Neutrophil (primary cell): ENCODE measurements around the gene VPS41.

Source experiments
- H3K27ac ChIP-seq: fragments of 200-600 bp; sonication (generic); 2 replicates; pipeline ENCODE4 v1.5.1; 2016; ENCODE audit warnings: mild to moderate bottlenecking, moderate library complexity
- H3K27me3 ChIP-seq: fragments of 200-600 bp; sonication (generic); 2 replicates; pipeline ENCODE4 v1.6.0; 2016; ENCODE audit warnings: mild to moderate bottlenecking
- H3K36me3 ChIP-seq: fragments of 200-600 bp; sonication (generic); 2 replicates; pipeline ENCODE4 v1.5.1; 2017
- H3K4me1 ChIP-seq, 2 experiments: fragments of 200-600 bp in 1 of 2; sonication (generic) in 1 of 2; 1 replicate in 1 of 2; 2 replicates in 1 of 2; pipeline versions ENCODE4 v1.5.1 to v1.6.1; 2013 to 2016; ENCODE audit warnings: low read depth in 1 of 2, low read length in 1 of 2, mild to moderate bottlenecking in 1 of 2, moderate library complexity in 1 of 2; ENCODE audit not compliant: control insufficient read depth in 1 of 2, insufficient read depth in 1 of 2
- H3K4me3 ChIP-seq, 2 experiments: fragments of 200-600 bp in 1 of 2; sonication (generic) in 1 of 2; 1 replicate in 1 of 2; 2 replicates in 1 of 2; pipeline ENCODE4 v1.5.1; 2013 to 2016; ENCODE audit warnings: low read depth in 1 of 2, low read length in 1 of 2, mild to moderate bottlenecking in 1 of 2, moderate library complexity in 1 of 2
- H3K9me3 ChIP-seq: fragments of 200-600 bp; sonication (generic); 2 replicates; pipeline ENCODE4 v1.5.1; 2016
- TF ChIP-seq, protein P1 (sequence below): fragments of 200-600 bp; sonication (generic); IDR thresholded peaks from 2 replicates; pipeline ENCODE4 v1.5.1; 2016; ENCODE audit warnings: antibody characterized with exemption

The VPS41 gene

DNA sequence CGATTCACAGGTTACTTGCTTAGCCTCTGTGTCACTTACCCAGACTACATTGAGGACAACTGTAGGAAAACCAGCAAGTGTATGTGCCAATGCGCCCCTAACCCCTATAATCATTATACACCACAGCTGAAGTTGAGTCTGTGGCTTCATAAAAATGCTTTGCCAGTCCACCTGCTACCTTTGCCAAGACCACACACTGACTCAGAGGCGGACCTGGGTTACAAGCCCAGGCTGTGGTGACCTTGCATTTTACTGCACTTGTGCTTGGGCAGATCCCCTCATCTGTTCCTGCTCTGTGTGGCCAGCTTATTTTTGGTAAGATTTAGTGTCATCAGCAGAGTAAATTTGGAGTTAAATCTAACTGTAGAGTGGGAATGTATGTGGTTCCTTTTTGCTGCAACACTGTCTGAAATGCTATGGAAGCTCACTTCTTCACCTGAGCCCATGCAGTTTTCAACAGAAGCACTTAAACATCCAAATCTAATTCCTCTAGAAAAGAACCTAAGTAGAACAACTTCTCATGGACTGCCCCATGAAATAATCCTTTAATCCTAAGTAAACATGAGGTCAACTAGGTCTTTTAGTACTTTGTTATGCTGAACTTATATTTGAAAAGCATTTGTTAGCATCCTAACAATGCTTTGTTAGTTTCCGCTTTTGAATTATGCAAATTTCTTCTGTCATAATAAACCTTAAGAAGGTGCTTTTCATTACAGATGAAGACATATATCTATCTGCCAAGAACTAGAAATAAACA lies 181.6 kb downstream of the VPS41 start:
- TF ChIP-seq, protein P1, sequence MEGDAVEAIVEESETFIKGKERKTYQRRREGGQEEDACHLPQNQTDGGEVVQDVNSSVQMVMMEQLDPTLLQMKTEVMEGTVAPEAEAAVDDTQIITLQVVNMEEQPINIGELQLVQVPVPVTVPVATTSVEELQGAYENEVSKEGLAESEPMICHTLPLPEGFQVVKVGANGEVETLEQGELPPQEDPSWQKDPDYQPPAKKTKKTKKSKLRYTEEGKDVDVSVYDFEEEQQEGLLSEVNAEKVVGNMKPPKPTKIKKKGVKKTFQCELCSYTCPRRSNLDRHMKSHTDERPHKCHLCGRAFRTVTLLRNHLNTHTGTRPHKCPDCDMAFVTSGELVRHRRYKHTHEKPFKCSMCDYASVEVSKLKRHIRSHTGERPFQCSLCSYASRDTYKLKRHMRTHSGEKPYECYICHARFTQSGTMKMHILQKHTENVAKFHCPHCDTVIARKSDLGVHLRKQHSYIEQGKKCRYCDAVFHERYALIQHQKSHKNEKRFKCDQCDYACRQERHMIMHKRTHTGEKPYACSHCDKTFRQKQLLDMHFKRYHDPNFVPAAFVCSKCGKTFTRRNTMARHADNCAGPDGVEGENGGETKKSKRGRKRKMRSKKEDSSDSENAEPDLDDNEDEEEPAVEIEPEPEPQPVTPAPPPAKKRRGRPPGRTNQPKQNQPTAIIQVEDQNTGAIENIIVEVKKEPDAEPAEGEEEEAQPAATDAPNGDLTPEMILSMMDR = no peak
- no peak overlapping the region for H3K27ac ChIP-seq
- H3K9me3 ChIP-seq = no peaks in the 10 kb centered on the region
- H3K36me3 ChIP-seq = peaks cover 67% of the 10 kb centered on the region
- no peak overlapping the region for H3K4me3 ChIP-seq
- H3K4me1 ChIP-seq = no peaks in the 10 kb centered on the region
- H3K27me3 ChIP-seq = no peaks in the 10 kb centered on the region

DNA sequence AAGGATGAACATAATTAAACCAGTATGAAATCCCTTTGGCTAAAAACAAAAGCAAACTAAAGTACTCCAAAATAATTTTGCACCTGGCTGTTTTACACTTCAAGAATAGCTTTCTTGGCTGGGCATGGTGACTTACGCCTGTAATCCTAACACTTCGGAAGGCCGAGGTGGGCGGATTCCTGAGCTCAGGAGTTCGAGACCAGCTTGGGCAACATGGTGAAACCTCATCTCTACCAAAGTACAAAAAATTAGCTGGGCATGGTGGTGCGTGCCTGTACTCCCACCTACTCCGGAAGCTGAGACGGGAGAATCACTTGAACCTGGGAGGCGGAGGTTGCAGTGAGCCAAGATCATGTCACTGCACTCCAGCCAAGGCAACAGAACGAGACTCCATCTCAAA lies 185.7 kb downstream of the VPS41 start:
- Histone ChIP-seq H3K4me3 (no peak overlapping the region), H3K4me1 (peaks cover 0 to 6% of the 10 kb centered on the region in 2 experiments), H3K27ac (no peak overlapping the region), H3K36me3 (peaks cover 70% of the 10 kb centered on the region), H3K9me3 (no peaks in the 10 kb centered on the region), H3K27me3 (no peaks in the 10 kb centered on the region)
- TF ChIP-seq, protein P1 = no peak

DNA sequence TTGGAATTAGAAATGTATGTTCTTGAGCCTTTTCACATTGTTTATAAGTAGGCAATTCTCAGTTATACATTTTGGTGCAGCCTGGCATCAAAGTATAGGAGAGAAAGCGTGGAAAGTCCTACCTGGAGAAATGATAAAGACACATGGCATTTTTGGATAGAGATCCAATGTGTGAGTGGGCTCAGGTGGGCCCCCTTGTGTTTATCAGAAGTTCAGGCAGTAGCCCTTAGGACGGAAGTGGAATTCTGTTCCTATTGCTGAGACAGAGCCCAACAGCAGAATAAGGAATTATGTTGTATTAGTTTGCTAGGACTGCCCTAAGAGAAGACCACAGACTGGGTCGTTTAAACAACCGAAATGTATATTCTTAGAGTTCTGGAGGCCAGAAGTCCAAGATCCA lies 192.6 kb downstream of the VPS41 start:
- H3K4me3 ChIP-seq = no peak overlapping the region
- H3K27me3 ChIP-seq = peaks cover 16% of the 10 kb centered on the region
- no peak overlapping the region for H3K27ac ChIP-seq
- peaks cover 0 to 6% of the 10 kb centered on the region in 2 experiments for H3K4me1 ChIP-seq
- peaks cover 5% of the 10 kb centered on the region for H3K36me3 ChIP-seq
- TF ChIP-seq, protein P1 = no peak
- H3K9me3 ChIP-seq = no peaks in the 10 kb centered on the region

DNA sequence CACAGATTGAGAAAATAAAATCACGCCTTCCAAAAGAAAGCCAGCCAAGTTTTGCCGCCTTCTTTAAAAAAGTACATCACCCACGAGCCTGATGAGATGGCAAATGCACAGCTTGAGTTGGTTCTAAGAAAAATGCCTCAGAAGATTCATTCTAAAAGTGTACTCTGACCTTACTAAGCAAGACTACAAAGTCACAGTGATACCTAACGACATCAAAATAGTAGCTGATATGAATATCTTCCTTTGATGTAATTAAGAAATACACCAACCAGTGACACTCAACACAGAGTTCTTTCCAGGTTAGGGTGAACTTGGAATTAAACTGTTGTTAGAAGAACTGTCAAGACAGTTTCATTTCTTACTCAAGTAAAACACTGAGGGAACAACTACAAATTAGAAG lies 199.9 kb downstream of the VPS41 start:
- H3K27me3 ChIP-seq = peaks cover 30% of the 10 kb centered on the region
- no peaks in the 10 kb centered on the region for H3K36me3 ChIP-seq
- H3K27ac ChIP-seq = no peak overlapping the region
- no peaks in the 10 kb centered on the region for H3K4me1 ChIP-seq
- no peak overlapping the region for H3K4me3 ChIP-seq
- TF ChIP-seq, protein P1 = no peak
- no peaks in the 10 kb centered on the region for H3K9me3 ChIP-seq

DNA sequence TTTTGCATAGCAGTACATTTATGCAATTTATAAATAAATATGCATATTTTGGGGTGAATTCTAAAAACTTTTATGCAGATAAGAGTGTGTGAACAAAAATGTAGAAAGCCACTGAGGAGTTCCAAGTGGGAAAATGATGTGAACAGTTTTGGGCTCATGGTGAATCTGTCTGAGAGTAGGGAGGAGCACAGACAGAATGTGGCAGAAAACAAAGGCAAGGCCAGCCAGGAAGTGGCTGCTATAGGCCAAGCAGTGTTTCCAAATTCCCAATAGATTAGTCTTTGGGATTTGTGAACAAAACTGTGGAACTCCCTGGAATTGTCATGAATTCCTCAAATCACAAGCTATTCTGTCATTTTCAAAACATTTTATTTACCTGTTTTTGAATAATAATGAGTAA lies 204.2 kb downstream of the VPS41 start:
- H3K9me3 ChIP-seq = no peaks in the 10 kb centered on the region
- H3K36me3 ChIP-seq = no peaks in the 10 kb centered on the region
- H3K4me3 ChIP-seq = no peak overlapping the region
- TF ChIP-seq, protein P1 = no peak
- peaks cover 11% of the 10 kb centered on the region for H3K27me3 ChIP-seq
- H3K27ac ChIP-seq = no peak overlapping the region
- H3K4me1 ChIP-seq = no peaks in the 10 kb centered on the region
